ENCODE measurements around the gene LHX6. TPM values are rescaled to one million over a fixed set of nuclear protein-coding genes. Genes with fewer than 3 reads are reported as not detected.
A peak's percentile ranks its signal among the peaks of the same experiment; 100 is the strongest.

Gene LHX6
- total RNA-seq = 8.1 TPM
- long read RNA-seq, partial matches to known transcripts = 4 of 15 reads
- long read RNA-seq, other reads (novel, unspliced or antisense) = 7 of 15 reads

DNA sequence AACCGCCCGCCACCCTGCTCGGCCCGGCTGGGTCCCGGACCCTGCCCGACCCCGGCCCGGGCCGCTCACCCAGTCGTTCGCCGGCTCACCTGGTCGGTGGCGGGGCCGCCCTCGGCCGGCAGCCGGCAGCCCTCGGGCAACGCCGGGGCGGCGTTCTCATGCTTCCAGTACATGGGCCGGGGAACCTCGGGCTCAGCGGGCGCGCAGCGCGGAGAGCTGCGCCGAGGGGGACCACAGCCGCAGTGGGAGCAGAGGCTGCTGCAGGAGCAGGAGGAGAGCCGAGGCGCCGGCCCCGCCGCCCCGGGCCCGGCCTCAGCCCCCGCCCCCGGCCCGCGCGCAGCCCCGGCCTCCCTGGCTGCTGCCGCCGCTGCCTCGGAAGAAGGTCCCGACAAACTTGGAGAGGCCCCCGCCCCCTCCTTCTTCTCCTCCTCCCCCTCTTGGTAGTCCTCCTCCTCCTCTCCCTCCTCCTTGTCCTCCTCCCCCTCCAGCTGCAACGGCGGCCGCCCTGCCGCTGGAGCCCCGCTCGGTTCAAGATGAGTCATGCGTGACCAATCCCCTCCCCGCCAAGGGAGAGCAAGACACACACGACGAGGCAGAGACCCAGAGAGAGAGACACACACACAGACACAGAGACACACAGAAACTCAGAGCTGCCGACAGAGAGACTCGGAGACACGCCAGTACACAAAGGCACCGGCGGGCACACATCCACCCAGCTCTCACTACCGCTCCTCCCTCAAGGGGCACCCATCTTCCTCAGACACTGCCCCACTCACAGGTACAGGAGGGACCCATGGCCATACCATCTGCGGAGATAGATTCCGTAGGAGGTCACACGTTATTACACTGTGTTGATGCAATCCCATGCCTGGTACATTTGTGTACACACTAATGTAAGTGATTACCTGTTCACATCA lies at the start of gene LHX6:
TSS of gene LHX6 (minus strand) at position 390 of the 917 bp plus-strand sequence. CDS start at position 173, 217 bp downstream.
- ATAC-seq (peak; percentile 3 to 38), DNase-seq (no peak)
- Histone ChIP-seq H3K27ac (no peak within 1 kb of the TSS), H3K9me3 (no peaks in the 10 kb centered on the region), H3K4me1 (peaks cover 32% of the 10 kb centered on the region), H3K27me3 (ENCODE audit: low read depth) (peaks cover 62% of the 10 kb centered on the region), H3K36me3 (no peaks in the 10 kb centered on the region), H3K4me3 (peak within 1 kb of the TSS; percentile 50)
- TF ChIP-seq CTCF (IDR thresholded peaks at IDR 0.05) = no peak
- intact Hi-C loops (cut with DNase I) = no loop called here

DNA sequence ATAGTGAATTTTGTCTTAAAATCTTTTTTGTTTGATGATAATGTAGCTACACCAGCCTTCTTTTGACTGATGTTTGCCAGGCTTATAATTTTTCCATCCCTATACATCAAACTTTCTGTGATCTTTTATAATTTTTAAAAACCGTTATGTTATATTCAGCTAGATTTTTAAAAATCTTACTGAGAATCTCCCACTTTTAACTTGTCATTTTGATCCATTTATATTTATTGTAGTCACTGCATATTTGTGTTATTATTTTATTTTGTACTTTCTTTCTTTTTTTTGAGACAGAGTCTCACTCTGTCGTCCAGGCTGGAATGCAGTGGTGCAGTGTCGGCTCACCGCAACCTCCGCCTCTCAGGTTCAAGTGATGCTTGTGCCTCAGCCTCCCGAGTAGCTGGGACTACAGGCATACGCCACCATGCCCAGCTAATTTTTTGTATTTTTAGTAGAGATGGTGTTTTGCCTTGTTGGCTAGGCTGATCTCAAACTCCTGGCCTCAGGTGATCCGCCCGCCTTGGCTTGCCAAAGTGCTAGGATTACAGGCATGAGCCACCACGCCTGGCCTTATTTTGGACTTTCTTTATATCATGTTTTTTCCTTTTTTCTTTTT lies 48.6 kb upstream of the LHX6 start:
- no peak for ATAC-seq
- Histone ChIP-seq H3K9me3 (peaks cover 11% of the 10 kb centered on the region), H3K27ac (no peak overlapping the region), H3K36me3 (peaks cover 28% of the 10 kb centered on the region), H3K4me1 (no peaks in the 10 kb centered on the region), H3K27me3 (ENCODE audit: low read depth) (no peaks in the 10 kb centered on the region), H3K4me3 (no peak overlapping the region)
- no peak for DNase-seq
- no peak for TF ChIP-seq CTCF (IDR thresholded peaks at IDR 0.05)
- intact Hi-C loops (cut with DNase I) = no loop called here

GRCh38 chr9:122276096-122276495 lies 47.3 kb upstream of the LHX6 start:
- Histone ChIP-seq H3K27me3 (ENCODE audit: low read depth) (no peaks in the 10 kb centered on the region), H3K9me3 (peaks cover 11% of the 10 kb centered on the region), H3K4me3 (no peak overlapping the region), H3K4me1 (no peaks in the 10 kb centered on the region), H3K27ac (no peak overlapping the region), H3K36me3 (peaks cover 33% of the 10 kb centered on the region)
- DNase-seq (no peak), ATAC-seq (no peak)
- intact Hi-C loops (cut with DNase I) = no loop called here
- TF ChIP-seq CTCF (IDR thresholded peaks at IDR 0.05) = no peak

DNA sequence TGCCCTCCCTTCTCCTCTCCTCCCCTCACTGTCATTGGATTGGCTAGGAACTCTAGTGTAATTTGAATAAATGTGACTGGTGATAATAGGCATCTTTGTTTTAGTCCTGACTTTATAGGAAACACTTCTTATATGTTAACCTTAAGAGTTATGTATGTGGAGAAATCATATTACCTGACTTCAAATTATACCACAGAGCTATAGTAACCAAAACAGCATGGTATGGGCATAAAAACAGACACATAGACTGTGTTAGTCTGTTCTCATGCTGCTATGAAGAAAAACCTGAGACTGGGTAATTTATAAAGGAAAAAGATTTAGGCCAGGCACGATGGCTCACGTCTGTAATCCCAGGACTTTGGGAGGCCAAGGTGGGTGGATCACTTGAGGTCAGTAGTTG lies 45.3 kb upstream of the LHX6 start:
- no peaks in the 10 kb centered on the region for H3K27me3 ChIP-seq (ENCODE audit: low read depth)
- no peaks in the 10 kb centered on the region for H3K4me1 ChIP-seq
- DNase-seq (no peak), ATAC-seq (no peak)
- no peak overlapping the region for H3K27ac ChIP-seq
- no peak overlapping the region for H3K4me3 ChIP-seq
- H3K9me3 ChIP-seq = peaks cover 11% of the 10 kb centered on the region
- TF ChIP-seq CTCF (IDR thresholded peaks at IDR 0.05) = no peak
- H3K36me3 ChIP-seq = peaks cover 26% of the 10 kb centered on the region
- intact Hi-C loops (cut with DNase I) = no loop called here

DNA sequence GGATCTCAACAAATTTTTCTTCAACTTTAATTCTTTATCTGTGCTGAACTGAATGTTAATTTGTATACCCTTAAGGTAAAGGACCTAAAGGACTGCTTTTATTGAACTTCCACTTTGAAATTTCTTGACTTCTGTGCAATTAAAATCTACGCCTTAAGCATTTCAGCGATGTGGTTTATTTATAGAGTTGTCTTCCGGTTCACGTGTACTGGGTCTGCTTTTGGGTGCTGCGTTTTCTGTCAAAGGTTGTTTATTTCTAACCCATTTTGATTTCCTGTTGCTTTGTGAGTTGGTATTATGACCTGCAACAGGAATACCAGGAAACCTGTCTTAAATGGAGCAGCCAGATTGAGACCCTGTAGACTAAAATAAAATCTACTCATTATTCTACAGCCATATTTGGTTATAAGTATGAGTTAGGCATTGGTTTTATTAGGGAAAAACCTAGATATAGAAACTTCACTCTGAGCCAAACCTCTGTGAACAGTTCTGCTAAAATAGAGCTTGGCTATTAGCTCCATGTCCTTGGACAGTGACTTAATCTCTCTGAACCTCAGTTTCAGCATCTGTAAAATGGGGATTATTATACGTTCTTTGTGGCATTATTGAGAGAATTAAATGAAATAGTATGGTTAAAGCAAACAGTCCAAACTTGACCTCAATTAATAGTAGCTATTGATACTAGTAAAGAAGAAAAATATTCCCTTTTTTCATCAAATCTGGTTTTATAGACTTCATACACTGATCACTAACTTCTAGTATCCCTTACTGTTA lies 39.5 kb upstream of the LHX6 start:
- Histone ChIP-seq H3K27ac (no peak overlapping the region), H3K9me3 (no peaks in the 10 kb centered on the region), H3K27me3 (ENCODE audit: low read depth) (no peaks in the 10 kb centered on the region), H3K4me3 (no peak overlapping the region), H3K4me1 (peaks cover 32% of the 10 kb centered on the region), H3K36me3 (peaks cover 21% of the 10 kb centered on the region)
- intact Hi-C loops (cut with DNase I) = no loop called here
- ATAC-seq (no peak), DNase-seq (no peak)
- no peak for TF ChIP-seq CTCF (IDR thresholded peaks at IDR 0.05)
